ENCODE results near the gene GAPT.

The GAPT gene

GRCh38 chr5:58462154-58462553 is 29.1 kb upstream of the GAPT start:
- no peak for DNase-seq

GRCh38 chr5:58462623-58463230 is 28.5 kb upstream of the GAPT start:
- peak; percentile 15 to 54 for DNase-seq

GRCh38 chr5:58466939-58467338 is 24.3 kb upstream of the GAPT start:
- no peak for DNase-seq

GRCh38 chr5:58469896-58470295 is 21.3 kb upstream of the GAPT start:
- DNase-seq, result no peak

GRCh38 chr5:58475404-58475803 is 15.8 kb upstream of the GAPT start:
- DNase-seq, result no peak

- no peak for DNase-seq
These were observed 13.4 kb upstream of the GAPT start for GRCh38 chr5:58477760-58478376.

GRCh38 chr5:58481066-58481676 is 10.1 kb upstream of the GAPT start:
- no peak for DNase-seq

- no peak for DNase-seq
These were observed 9.4 kb upstream of the GAPT start for GRCh38 chr5:58481828-58482227.

- DNase-seq, result no peak
These were observed 8.7 kb upstream of the GAPT start for GRCh38 chr5:58482536-58482935.

- DNase-seq, result no peak
These were observed 6.7 kb upstream of the GAPT start for GRCh38 chr5:58484505-58484904.

GRCh38 chr5:58486290-58486689 is 4.9 kb upstream of the GAPT start:
- no peak for DNase-seq

GRCh38 chr5:58490402-58491050 is 709 bp upstream of the GAPT start:
- no peak for DNase-seq

GRCh38 chr5:58493141-58493540 is 1.9 kb downstream of the GAPT start:
- no peak for DNase-seq

GRCh38 chr5:58496488-58496887 is 5.3 kb downstream of the GAPT start:
- no peak for DNase-seq

- no peak for DNase-seq
These were observed 6.2 kb downstream of the GAPT start for GRCh38 chr5:58497386-58497785.

- DNase-seq, result no peak
These were observed 6.7 kb downstream of the GAPT start for GRCh38 chr5:58497921-58498320.

- DNase-seq, result peak in 1 of 2 experiments; percentile 30
These were observed 7.2 kb downstream of the GAPT start for GRCh38 chr5:58498340-58498942.

- DNase-seq, result no peak
These were observed 8.0 kb downstream of the GAPT start for GRCh38 chr5:58499231-58499630.

GRCh38 chr5:58499941-58500340 is 8.7 kb downstream of the GAPT start:
- no peak for DNase-seq

- no peak for DNase-seq
These were observed 10.7 kb downstream of the GAPT start for GRCh38 chr5:58501778-58502417.

- DNase-seq, result no peak
These were observed 12.3 kb downstream of the GAPT start for GRCh38 chr5:58503390-58504046.

- no peak for DNase-seq
These were observed 13.5 kb downstream of the GAPT start for GRCh38 chr5:58504766-58505165.

GRCh38 chr5:58505502-58505901 is 14.3 kb downstream of the GAPT start:
- DNase-seq, result no peak
